Measurements from ENCODE around the gene ANKRD31. TPM values are rescaled to one million over a fixed set of nuclear protein-coding genes. Genes with fewer than 3 reads are reported as not detected.
"Not testable (repeated sequence)": the region's sequence is repeated elsewhere in the genome, so short reads cannot be mapped to it uniquely, and the experiment has no call there.

ANKRD31 gene
- total RNA-seq, 2 donors from 2014 or later = 0.41 to 3.7 TPM

DNA sequence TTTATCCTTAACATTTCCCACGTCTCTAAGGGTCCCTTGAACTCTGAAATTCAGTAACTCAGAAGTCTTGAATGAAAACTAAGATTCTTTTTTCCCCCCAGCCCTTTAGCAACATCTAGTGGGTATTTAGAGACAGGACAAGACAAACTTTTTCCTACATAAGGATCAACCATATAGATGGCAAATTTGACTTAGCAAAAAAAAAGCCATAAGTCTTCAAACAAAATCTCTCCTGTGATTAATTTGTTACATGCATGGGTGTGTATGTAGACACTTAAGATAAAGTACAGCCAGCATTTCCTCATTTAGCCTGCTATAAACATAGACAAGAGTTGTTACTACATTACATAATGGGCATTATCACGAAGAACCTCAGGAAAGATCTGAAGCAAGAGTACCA is 29.1 kb upstream of the ANKRD31 start:
- H3K27me3 ChIP-seq (replicated peaks; ENCODE audit: insufficient read depth) = no peaks in the 10 kb centered on the region
- TF ChIP-seq POLR2A (IDR thresholded peaks at IDR 0.05) = no peak
- no peak for TF ChIP-seq POLR2AphosphoS5 (IDR thresholded peaks at IDR 0.05)
- TF ChIP-seq, protein P1, sequence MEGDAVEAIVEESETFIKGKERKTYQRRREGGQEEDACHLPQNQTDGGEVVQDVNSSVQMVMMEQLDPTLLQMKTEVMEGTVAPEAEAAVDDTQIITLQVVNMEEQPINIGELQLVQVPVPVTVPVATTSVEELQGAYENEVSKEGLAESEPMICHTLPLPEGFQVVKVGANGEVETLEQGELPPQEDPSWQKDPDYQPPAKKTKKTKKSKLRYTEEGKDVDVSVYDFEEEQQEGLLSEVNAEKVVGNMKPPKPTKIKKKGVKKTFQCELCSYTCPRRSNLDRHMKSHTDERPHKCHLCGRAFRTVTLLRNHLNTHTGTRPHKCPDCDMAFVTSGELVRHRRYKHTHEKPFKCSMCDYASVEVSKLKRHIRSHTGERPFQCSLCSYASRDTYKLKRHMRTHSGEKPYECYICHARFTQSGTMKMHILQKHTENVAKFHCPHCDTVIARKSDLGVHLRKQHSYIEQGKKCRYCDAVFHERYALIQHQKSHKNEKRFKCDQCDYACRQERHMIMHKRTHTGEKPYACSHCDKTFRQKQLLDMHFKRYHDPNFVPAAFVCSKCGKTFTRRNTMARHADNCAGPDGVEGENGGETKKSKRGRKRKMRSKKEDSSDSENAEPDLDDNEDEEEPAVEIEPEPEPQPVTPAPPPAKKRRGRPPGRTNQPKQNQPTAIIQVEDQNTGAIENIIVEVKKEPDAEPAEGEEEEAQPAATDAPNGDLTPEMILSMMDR (IDR thresholded peaks at IDR 0.05) = peak in 2 of 4 experiments; percentile 38 to 53
- intact Hi-C loops (cut with DNase I) = no loop called here
- H3K4me1 ChIP-seq (replicated peaks) = no peaks in the 10 kb centered on the region
- H3K4me3 ChIP-seq = no peak overlapping the region
- DNase-seq (ENCODE audit: low spot score) = no peak
- no peaks in the 10 kb centered on the region for H3K9me3 ChIP-seq
- no peak overlapping the region for H3K27ac ChIP-seq
- WGBS = 49% methylated on average over 2 of the region's 2 CpGs
- no peaks in the 10 kb centered on the region for H3K36me3 ChIP-seq

DNA sequence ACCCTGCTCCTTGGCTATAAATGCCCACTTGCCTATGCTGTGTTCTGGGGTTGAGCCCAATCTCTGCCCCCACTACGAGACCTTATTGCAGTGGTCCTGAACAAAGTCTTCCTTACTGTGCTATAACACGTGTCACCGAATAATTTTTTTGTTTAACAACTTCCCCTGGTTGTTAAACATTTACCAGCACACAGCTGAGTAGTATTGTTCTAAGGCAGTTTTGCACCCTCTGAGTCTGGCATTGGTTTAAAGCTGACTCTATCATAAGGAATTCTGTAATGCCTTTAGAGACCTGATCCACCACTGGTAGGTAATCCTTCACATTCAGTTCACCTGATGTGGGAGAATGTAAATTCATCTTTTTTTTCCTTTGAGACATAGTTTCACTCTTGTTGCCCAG is 25.6 kb upstream of the ANKRD31 start:
- intact Hi-C loops (cut with DNase I) = no loop called here
- WGBS = 41% methylated on average over 3 of the region's 3 CpGs
- DNase-seq (ENCODE audit: low spot score) = no peak
- H3K27me3 ChIP-seq (replicated peaks; ENCODE audit: insufficient read depth) = no peaks in the 10 kb centered on the region
- H3K9me3 ChIP-seq = no peaks in the 10 kb centered on the region
- H3K36me3 ChIP-seq = no peaks in the 10 kb centered on the region
- no peaks in the 10 kb centered on the region for H3K4me1 ChIP-seq (replicated peaks)
- no peak overlapping the region for H3K27ac ChIP-seq
- TF ChIP-seq POLR2A (IDR thresholded peaks at IDR 0.05) = no peak
- no peak for TF ChIP-seq POLR2AphosphoS5 (IDR thresholded peaks at IDR 0.05)
- no peak overlapping the region for H3K4me3 ChIP-seq

DNA sequence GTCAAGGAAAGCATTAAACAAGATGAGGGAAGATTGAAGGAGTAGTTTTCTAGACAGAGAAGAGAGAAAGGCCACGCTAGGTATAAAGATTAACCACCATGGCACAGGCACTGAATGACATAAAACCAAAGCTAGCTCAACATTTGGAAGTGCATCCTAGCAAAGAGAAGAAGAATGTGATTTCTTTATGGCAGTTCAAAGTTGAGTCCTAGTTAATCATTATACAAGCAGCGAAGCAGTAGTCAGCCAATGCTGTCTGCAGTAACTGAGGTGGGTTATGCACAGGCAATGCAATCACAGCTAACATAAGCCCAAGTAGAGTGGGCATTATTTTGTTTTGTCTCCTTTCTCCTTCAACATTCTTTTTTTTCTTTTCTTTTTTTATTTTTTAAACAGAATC is 24.0 kb upstream of the ANKRD31 start:
- H3K27me3 ChIP-seq (replicated peaks; ENCODE audit: insufficient read depth) = no peaks in the 10 kb centered on the region
- 72% methylated on average over 2 of the region's 2 CpGs for WGBS
- no peaks in the 10 kb centered on the region for H3K36me3 ChIP-seq
- intact Hi-C loops (cut with DNase I) = no loop called here
- no peak overlapping the region for H3K4me3 ChIP-seq
- TF ChIP-seq, protein P1 (IDR thresholded peaks at IDR 0.05) = no peak
- no peak for TF ChIP-seq POLR2A (IDR thresholded peaks at IDR 0.05)
- TF ChIP-seq POLR2AphosphoS5 (IDR thresholded peaks at IDR 0.05) = no peak
- no peak for DNase-seq (ENCODE audit: low spot score)
- no peaks in the 10 kb centered on the region for H3K4me1 ChIP-seq (replicated peaks)
- H3K27ac ChIP-seq = no peak overlapping the region
- no peaks in the 10 kb centered on the region for H3K9me3 ChIP-seq

DNA sequence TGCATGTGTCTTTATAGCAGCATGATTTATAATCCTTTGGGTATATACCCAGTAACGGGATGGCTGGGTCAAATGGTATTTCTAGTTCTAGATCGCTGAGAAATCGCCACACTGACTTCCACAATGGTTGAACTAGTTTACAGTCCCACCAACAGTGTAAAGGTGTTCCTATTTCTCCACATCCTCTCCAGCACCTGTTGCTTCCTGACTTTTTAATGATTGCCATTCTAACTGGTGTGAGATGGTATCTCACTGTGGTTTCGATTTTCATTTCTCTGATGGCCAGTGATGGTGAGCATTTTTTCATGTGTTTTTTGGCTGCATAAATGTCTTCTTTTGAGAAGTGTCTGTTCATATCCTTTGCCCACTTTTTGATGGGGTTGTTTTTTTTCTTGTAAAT is 13.8 kb upstream of the ANKRD31 start:
- intact Hi-C loops (cut with DNase I); H3K36me3 ChIP-seq; H3K27ac ChIP-seq; H3K4me1 ChIP-seq (replicated peaks); H3K4me3 ChIP-seq; DNase-seq (ENCODE audit: low spot score); H3K27me3 ChIP-seq (replicated peaks; ENCODE audit: insufficient read depth); H3K9me3 ChIP-seq: not testable (repeated sequence)
- 84% methylated on average over 4 of the region's 4 CpGs for WGBS

DNA sequence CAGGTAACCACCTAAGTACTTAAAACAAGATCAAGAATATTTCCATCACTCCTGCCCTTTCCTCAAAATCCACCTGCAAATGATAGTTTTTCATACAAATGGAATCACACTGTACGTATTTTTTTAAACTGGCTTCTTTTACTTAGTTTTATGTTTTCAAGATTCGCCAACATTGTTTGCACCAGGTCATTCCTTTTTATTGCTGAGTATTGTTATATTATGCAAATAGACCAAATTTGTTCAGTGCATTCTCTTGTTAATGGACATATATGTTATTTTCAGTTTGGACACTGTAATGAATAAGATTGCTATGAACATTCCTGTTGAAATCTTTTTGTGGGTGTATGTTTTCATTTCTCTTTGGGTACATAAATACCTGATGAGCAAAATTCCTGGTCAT is 8.3 kb upstream of the ANKRD31 start:
- TF ChIP-seq POLR2A (IDR thresholded peaks at IDR 0.05) = no peak
- TF ChIP-seq, protein P1 (IDR thresholded peaks at IDR 0.05) = no peak
- TF ChIP-seq POLR2AphosphoS5 (IDR thresholded peaks at IDR 0.05) = no peak
- 71% methylated on average over 2 of the region's 2 CpGs for WGBS
- H3K9me3 ChIP-seq = no peaks in the 10 kb centered on the region

DNA sequence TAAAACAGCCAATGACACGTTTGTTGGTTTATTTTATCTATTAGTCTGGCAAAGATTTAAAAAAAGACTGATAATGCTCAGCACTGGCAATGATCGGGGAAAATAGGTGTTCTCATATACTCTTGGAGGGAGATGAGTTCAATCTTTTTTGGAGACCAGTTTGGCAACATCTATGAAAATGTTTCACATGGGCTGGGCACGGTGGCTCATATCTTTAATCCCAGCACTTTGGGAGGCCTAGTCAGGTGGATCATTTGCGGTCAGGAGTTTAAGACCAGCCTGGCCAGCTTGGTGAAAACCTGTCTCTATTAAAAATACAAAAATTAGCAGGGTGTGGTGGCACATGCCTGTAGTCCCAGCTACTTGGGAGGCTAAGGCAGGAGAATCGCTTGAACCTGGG is 6.8 kb upstream of the ANKRD31 start:
- intact Hi-C loops (cut with DNase I) = no loop called here
- no peaks in the 10 kb centered on the region for H3K9me3 ChIP-seq
- H3K27ac ChIP-seq = no peak overlapping the region
- no peaks in the 10 kb centered on the region for H3K36me3 ChIP-seq
- WGBS = 78% methylated on average over 5 of the region's 5 CpGs
- no peak for DNase-seq (ENCODE audit: low spot score)
- TF ChIP-seq POLR2AphosphoS5 (IDR thresholded peaks at IDR 0.05) = no peak
- no peak for TF ChIP-seq POLR2A (IDR thresholded peaks at IDR 0.05)
- TF ChIP-seq, protein P1 (IDR thresholded peaks at IDR 0.05) = no peak
- no peaks in the 10 kb centered on the region for H3K4me1 ChIP-seq (replicated peaks)
- no peak overlapping the region for H3K4me3 ChIP-seq
- H3K27me3 ChIP-seq (replicated peaks; ENCODE audit: insufficient read depth) = no peaks in the 10 kb centered on the region

More for the DNA sequence above, 8.3 kb upstream of the ANKRD31 start:
- intact Hi-C loops (cut with DNase I) = no loop called here
- Histone ChIP-seq H3K27ac (no peak overlapping the region), H3K4me3 (no peak overlapping the region), H3K36me3 (no peaks in the 10 kb centered on the region), H3K4me1 (replicated peaks) (no peaks in the 10 kb centered on the region), H3K27me3 (replicated peaks; ENCODE audit: insufficient read depth) (no peaks in the 10 kb centered on the region)
- DNase-seq (ENCODE audit: low spot score) = no peak

All from prostate gland (tissue), 2 donors.